OCI-M1 (cell line): ENCODE results near the gene TRAPPC3L.

Experiments used
- DNase-seq: peaks from one replicate; lab custom pipeline; 2025; lab: John Stamatoyannopoulos, UW

The TRAPPC3L gene

GRCh38 chr6:116557893-116558292 is 12.4 kb upstream of the TRAPPC3L start:
- DNase-seq = no peak

DNA sequence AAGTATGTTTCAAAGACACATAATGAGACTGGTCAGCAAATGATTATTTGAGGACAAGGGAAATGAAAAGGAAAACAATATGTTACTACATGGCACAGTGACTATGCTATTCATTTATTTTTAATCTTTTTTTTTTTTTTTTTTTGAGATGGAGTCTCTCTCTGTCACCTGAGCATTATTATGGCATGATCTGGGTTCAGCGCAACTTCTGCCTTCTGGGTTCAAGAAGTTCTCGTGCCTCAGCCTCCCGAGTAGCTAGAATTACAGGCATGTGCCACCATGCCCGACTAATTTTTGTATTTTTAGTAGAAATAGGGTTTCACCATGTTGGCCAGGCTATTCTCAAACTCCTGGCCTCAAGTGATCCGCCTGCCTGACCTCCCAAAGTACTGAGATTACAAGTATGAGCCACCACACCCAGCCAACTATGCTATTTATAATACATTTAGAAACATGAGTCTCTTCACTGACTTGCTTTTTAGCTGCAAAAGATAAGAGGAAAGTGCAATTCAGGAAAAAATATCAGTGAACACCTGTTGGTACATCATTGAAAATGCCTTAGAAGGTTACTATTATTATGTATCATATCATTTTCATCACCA is 11.4 kb upstream of the TRAPPC3L start:
- no peak for DNase-seq

DNA sequence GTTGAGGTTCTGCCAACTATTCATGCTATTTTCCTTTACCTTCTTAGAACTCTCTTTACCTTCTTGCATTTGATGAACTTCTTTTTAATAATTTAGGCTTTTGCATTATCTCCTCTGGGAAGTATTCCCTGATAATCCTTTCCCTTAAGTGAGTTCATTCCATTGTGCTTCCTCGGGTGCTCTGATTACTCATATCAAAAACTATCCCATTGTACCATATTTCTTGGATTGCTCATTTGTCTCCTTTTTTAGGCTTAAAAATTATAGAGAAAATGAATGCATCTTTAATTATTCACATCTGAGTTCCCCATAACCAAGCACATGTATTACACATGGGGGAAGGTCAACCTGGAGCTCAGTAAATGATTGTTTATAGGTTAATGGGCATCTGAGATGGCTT is 10.6 kb upstream of the TRAPPC3L start:
- DNase-seq = no peak

- no peak for DNase-seq
Measured at GRCh38 chr6:116553451-116553850, 8.0 kb upstream of the TRAPPC3L start, which contains the start of gene CALHM4. Gene CALHM4, plus strand, starts transcription at chr6:116553751. Its CDS starts 43 bp downstream, at chr6:116553794.

DNA sequence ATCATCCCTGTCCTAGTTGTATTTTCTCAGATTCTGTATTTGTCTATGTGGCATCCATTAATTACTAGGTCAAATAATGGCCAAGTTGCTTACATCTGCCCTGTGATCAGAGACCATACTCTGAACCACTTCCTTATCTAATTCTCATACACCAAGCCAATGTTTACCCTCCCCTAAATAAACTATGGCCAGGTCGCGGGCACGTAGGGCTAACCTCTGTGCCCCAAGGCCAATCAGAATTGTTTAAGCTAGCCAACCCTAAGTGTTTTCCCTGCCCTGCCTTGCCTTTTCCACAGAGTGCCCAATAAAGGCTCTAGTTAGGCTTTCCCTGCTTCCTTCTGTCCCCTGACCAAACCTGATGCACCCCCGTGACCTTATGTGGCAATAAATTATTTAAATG is 5.3 kb upstream of the TRAPPC3L start:
- DNase-seq = no peak

DNA sequence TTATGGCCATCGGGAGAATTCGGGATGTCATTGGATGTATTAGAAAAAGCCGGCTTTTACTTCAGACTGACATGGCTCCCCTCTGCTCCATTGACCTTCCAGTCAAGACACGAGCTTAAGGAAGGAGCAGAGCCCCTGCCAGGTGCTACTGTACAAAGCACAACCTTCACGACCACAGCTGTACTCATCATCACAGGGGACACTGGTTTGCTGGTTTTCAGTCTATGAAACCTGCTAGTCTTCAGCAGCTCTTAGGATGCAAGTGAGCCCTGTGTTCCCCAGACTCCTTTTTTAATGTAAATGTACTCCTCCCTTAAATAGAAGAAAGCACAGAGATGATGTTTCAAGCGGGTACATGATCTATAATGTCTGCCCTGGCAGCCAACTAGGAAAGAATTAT is 1.9 kb upstream of the TRAPPC3L start:
- no peak for DNase-seq

DNA sequence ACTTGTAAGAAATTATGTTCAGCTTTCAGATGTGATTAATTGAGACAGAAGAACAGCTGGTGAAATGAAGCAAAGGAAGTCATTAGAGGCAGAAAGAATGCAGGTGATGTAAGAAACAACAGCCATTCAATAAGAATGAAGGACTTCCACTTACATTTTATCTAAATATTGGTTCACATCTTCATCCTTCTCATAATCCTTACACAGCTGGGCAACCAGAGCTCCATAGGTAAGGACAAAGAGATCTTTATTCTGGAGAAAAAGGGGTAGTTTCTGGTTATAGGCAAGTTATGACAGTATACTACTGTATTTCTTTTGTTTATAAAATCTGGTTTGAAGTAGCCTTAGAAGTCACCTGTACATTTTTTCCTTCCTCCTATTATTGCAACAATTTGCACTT is 2.3 kb downstream of the TRAPPC3L start:
- no peak for DNase-seq

DNA sequence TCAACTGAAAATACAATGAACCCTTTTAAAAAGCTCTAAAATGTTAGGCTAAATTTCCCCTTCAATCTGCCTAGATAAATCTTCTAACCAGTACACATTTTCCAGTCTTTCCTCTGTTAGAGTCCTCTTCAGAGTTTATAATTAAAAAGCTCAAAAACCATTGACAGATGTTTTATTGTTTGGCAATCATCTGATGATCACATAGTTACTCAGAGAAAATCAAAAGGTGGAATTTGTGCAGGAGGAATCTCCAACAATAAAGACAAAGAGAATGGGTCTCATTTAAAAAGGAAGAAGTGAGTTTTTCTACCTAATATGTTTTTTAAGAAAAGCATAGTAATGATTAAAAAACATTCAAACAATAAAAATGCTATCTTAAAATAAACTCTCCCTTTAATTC is 3.1 kb downstream of the TRAPPC3L start:
- no peak for DNase-seq

DNA sequence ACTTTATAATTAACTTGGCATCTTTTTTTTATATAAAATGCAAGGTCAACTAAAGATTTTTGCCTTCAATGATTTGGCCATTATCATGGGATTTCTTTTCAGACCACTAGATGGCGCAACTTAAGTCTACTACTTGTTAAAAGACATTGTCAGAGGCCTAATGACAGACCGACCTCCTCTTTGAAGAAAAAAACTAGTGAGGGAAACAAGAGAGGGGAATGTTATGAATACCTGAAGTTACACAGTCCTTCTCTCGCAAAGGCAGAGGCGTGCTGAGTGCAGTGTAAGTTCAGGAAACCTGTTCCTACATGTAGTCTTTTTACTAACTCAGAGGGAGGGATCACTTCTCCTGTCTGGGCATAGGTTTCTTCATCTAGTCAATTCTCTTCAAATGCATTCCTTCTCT is 9.3 kb downstream of the TRAPPC3L start:
- peak; percentile 85 for DNase-seq

DNA sequence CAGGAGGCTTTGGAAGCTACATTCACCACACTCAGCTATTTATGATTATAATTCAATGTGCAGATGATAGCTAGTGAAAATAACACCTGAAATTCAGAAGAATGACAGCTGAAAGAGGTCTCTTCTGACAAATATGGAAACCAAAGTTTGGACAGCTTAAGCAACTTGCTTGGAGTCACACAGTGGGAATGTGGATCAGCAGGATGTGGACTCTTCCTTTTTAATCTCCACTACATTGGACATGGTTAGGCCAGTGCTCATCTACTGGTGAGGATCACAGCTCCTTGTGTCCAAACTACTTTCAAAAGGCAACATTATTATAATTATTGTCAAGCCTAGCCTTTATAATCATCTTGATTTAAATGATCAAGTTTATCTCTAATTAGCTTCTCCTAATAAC is 10.4 kb downstream of the TRAPPC3L start:
- no peak for DNase-seq

GRCh38 chr6:116533233-116533957 is 12.1 kb downstream of the TRAPPC3L start:
- DNase-seq = peak; percentile 21

- peak; percentile 82 for DNase-seq
Measured at GRCh38 chr6:116531675-116532570, 13.6 kb downstream of the TRAPPC3L start.

- DNase-seq = no peak
Measured at GRCh38 chr6:116530436-116530835, 15.0 kb downstream of the TRAPPC3L start.

- DNase-seq = no peak
Measured at GRCh38 chr6:116529466-116530290, 15.8 kb downstream of the TRAPPC3L start.

DNA sequence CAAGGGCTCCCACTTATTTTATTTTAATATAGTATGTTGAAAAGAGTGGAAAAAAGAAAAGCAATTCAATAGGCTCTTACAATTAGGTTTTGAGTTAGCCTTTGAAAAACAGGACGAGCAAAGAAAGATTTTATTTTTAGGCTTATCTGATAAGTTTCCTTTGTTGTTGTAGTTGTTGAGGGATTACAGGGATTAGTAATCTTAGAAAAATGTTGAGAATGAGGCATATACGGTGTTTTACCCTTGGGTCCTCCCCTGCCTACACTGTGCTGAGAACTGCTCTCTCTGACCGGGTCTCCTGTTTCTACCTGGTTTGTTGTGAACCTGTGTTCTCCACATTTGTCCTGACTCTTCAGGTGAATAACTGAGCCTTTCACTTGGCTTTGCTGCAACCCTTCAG is 16.7 kb downstream of the TRAPPC3L start:
- no peak for DNase-seq

DNA sequence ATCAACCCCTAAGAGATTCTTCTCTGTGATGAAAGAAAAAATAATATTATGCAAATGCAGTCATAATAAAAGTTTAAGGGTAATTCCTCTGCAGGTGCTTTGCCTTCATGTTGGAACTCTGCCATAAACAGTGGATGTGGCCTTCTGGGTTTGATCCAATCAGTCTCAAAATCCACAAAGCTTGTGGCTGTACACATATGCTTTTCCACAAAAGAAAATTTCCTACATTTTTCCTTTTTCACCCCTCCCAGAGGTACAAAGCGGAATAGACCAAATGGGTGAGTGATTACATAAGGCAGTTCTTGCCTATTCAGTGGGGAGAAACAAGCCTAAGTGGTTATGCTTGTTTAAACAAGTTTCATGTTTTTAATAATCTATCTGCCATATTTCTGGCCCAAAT is 17.4 kb downstream of the TRAPPC3L start:
- no peak for DNase-seq

- DNase-seq = no peak
Measured at GRCh38 chr6:116524236-116524635, 21.2 kb downstream of the TRAPPC3L start.

DNA sequence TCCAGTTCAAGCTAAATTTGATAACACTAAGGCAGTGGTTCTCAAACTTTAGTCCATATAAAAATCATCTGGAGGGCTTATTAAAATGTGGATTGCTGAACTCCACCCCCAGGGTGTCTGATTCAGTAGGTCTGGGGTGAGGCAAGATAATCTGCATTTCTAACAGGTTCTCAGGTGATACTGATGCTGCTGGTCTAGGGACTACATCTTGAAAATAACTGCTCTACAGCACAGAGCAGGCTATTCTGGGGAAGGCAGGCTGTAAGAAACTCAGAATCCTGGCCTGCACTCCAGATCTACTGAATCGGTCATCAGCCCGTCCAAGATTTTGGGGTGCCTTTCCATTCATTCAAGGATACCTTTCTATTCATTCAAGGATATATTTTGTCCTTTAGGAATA is 22.6 kb downstream of the TRAPPC3L start:
- DNase-seq = no peak

DNA sequence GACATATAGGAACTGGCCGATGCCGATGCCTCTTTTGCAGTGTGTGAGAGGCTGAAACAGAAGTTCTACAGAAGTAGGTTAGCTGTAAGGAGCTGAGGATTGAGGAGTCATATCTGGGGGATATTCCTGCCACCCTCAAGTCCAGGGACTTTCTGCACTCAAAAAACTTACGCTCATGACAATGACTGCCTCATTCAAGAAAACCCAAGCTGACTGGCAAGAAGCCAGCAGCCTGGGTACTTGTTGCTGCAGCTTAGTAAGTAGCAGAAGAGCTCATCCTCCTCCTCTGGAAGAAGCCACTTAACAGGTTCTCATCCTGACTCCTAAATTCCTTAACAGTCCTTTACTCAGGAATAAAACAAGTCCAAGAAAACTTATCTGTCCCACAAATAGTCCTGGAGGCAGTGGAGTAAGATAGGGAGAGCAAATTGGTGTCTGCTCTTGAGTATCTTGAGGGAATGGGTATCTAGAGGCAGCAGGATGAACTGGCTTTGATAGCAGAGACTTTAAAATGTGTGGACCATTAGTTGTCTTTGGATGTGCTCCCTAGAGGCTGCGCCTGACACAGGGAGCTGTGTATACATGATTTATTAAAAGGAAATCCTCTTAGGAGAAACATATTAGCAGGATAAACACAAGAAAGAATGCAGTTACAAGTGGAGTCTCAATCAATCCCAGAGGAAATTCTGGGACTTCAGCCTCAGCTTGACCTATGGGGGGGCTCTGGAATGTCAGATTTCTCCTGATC is 26.7 kb downstream of the TRAPPC3L start:
- peak; percentile 27 for DNase-seq

- DNase-seq = no peak
Measured at GRCh38 chr6:116515141-116515540, 30.3 kb downstream of the TRAPPC3L start.

- peak; percentile 23 for DNase-seq
Measured at GRCh38 chr6:116514111-116514510, 31.4 kb downstream of the TRAPPC3L start.
